Prostate gland (tissue), 2 donors: ENCODE data around the gene CRY1.

Experiments
- CTCF ChIP-seq, 4 experiments: fragments of 200-600 bp in 2 of 4; fragments of 450-650 bp in 2 of 4; sonication (generic) in 2 of 4; IDR thresholded peaks; 1 replicate in 3 of 4; 2 replicates in 1 of 4; pipeline ENCODE4 v1.5.1; 2016 to 2019; ENCODE audit warnings: antibody characterized with exemption in 4 of 4, mild to moderate bottlenecking in 2 of 4, moderate library complexity in 2 of 4
- POLR2AphosphoS5 ChIP-seq: sonication (generic); formaldehyde crosslinking; IDR thresholded peaks from one replicate; pipeline ENCODE4 v1.6.1; 2017; ENCODE audit warnings: antibody characterized with exemption

DNA sequence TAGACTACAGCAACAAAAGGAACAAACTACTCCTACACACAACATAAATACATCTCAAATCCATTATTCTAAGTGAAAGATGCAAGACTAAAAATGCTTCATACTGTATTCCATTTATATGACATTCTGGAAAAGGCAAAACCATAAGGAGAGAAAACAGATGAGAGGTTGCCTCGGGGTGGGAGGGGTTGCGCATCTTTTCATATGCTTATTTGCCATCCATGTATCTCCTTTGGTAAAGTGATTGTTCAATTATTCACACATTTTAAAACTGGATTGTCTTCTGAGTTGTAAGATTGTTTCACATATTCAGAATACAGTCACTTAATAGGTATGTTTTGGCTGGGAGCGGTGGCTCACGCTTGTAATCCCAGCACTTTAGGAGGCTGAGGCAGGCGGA is 142.8 kb downstream of the CRY1 start:
- TF ChIP-seq POLR2AphosphoS5 (no peak), CTCF (IDR thresholded peaks at IDR 0.05) (no peak)
